Testis (tissue), 3 donors: Measurements from ENCODE around the gene SLC4A3. TPM values are rescaled to one million over a fixed set of nuclear protein-coding genes. Genes with fewer than 3 reads are reported as not detected.

Source experiments
- DNase-seq: peaks from one replicate; pipeline ENCODE4 v3.0.0-alpha.2; 2019
- H3K27ac ChIP-seq, 2 donors: fragments of 200-600 bp; sonication (generic); one replicate each; pipeline ENCODE4 v1.5.1; 2019
- H3K27me3 ChIP-seq: fragments of 200-600 bp; sonication (generic); one replicate; pipeline ENCODE4 v1.5.1; 2019
- H3K36me3 ChIP-seq: fragments of 200-600 bp; sonication (generic); one replicate; pipeline ENCODE4 v1.5.1; 2017; ENCODE audit warnings: low read depth; ENCODE audit errors: missing control alignments
- H3K4me1 ChIP-seq: fragments of 200-600 bp; sonication (generic); one replicate; pipeline ENCODE4 v1.5.1; 2019
- H3K4me3 ChIP-seq, 2 donors: fragments of 200-600 bp; sonication (generic); one replicate each; pipeline ENCODE4 v1.5.1; 2017 to 2019
- H3K9me3 ChIP-seq: fragments of 200-600 bp; sonication (generic); one replicate; pipeline ENCODE4 v1.5.1; 2017
- CTCF ChIP-seq, 3 experiments: fragments of 450-650 bp in 2 of 3; fragments of 200-600 bp in 1 of 3; sonication (generic) in 1 of 3; IDR thresholded peaks; one replicate each; pipeline ENCODE4 v1.5.1; 2016 to 2019; ENCODE audit warnings: antibody characterized with exemption in 3 of 3, mild to moderate bottlenecking in 2 of 3, moderate library complexity in 1 of 3
- POLR2A ChIP-seq: fragments of 450-650 bp; IDR thresholded peaks from one replicate; pipeline ENCODE4 v1.6.1; 2017; ENCODE audit warnings: antibody characterized with exemption, mild to moderate bottlenecking, moderate library complexity
- WGBS, 2 donors: methylation state at CpG; one replicate each; pipeline ENCODE4 v1.1.5; 2018; 5-methylcytosine and 5-hydroxymethylcytosine counted together
- intact Hi-C: fragments of 100-400 bp; cut with DNase I; formaldehyde crosslinking; loops from one replicate; pipeline ENCODE4 v1.15.1; 2023; ENCODE audit warnings: low total_unique reads
- polyA plus RNA-seq: library from polyadenylated mRNA; stranded (reverse); fragments of 350-450 nt; fragmentation: Illumina TruSeq; extraction: RNeasy Lipid Tissue Mini Kit (QIAGEN cat#74804); gene quantifications from one replicate; pipeline ENCODE4 v1.2.3, GENCODE V29; 2014; ENCODE audit warnings: low read depth, low replicate concordance; ENCODE audit not compliant: insufficient read depth
- total RNA-seq, 2 donors: library from RNA; depleted of rRNA; stranded (reverse); fragments of >200 nt; gene quantifications; one replicate each; pipeline ENCODE4 v1.2.3, GENCODE V29; 2016

SLC4A3 gene
- total and polyA plus RNA-seq, 3 donors from 2014 or later: 15.1 to 44.3 (median 31.3) TPM

DNA sequence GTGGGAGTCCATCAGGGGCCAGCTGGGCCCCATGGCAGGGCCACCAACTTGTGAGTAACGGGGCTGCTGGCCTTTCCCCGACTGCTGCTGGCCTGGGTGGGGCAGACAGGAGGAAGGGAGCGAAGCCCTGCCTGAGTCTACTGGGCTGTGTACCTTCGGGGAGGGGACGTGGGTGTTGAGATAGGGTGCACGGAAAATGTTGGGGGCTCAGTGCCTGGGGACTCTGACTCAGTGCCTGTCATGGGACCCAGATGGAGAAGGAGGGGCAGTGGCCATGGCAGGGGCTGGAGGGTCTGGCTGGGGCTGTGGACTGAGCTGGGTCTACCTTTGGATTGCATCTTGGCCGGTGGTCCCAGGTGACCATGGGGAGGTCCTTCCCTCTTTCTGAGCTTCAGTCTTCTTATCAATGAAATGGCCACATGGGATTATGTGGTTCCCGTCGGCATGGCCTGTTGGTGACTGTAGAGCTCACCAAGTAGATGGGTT lies 4.0 kb downstream of the SLC4A3 start:
- TF ChIP-seq CTCF (IDR thresholded peaks at IDR 0.05): no peak
- no peak for TF ChIP-seq POLR2A
- peaks cover 33% of the 10 kb centered on the region for H3K4me1 ChIP-seq
- intact Hi-C loops: no loop called here
- 88% methylated on average over 9 of the region's 9 CpGs for whole genome bisulfite sequencing, 2 donors
- H3K27ac ChIP-seq: no peak overlapping the region
- no peak overlapping the region for H3K4me3 ChIP-seq
- no peak for DNase-seq
- H3K9me3 ChIP-seq: no peaks in the 10 kb centered on the region
- H3K27me3 ChIP-seq: no peaks in the 10 kb centered on the region
- no peaks in the 10 kb centered on the region for H3K36me3 ChIP-seq

DNA sequence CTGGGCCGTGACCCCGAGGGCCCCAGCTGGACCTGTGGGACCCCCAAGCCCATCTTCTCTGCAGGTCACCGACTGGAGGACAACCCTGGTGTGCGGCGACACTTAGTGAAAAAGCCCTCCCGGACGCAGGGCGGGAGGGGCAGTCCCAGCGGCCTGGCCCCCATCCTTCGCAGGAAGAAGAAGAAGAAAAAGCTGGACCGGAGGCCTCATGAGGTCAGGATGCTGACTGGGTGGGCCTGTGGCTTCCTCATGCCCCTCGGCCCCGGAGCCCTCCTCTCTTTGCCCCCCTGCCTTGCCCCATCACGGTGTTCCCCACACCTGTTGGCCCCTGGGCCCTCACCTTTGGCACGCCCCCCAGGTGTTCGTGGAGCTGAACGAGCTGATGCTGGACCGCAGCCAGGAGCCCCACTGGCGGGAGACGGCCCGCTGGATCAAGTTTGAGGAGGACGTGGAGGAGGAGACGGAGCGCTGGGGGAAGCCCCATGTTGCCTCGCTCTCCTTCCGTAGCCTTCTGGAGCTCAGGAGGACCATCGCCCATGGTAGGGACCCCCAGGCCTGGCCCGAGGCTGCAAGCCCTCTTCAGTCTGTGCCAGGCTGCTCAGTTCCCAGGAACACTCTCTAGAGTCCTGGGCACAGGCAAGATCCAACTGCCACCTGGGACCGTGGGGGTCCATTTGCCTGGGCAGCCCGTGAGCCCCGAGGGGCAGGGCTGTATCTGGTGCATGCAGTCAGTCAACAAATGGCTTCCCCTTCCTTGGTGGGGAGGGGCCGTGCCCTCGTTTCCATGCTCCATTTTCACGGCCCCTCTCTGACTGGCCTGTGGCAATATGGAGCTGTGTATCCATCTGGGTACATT lies 4.7 kb downstream of the SLC4A3 start:
- TF ChIP-seq CTCF (IDR thresholded peaks at IDR 0.05) (no peak), POLR2A (no peak)
- no peak overlapping the region for H3K27ac ChIP-seq
- no peaks in the 10 kb centered on the region for H3K9me3 ChIP-seq
- no peak for DNase-seq
- intact Hi-C loops: no loop called here
- no peak overlapping the region for H3K4me3 ChIP-seq
- H3K36me3 ChIP-seq: no peaks in the 10 kb centered on the region
- 85% methylated on average over 21 to 34 of the region's 34 CpGs for WGBS, 2 donors
- H3K4me1 ChIP-seq: peaks cover 28% of the 10 kb centered on the region
- no peaks in the 10 kb centered on the region for H3K27me3 ChIP-seq

DNA sequence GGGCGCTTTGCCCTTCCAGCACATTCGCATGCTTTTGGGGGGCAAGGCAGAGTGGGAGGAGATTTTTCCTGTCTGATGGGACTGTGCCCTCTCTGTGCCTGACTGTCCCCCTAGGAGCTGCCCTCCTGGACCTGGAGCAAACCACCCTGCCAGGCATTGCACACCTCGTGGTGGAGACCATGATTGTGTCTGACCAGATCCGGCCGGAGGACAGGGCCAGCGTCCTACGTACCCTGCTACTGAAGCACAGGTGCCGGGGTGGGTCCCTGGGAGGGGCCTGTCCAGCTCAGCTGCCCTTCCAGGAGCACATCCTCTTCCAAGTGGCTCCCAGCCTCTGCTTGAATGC lies 5.3 kb downstream of the SLC4A3 start:
- 90 to 91% methylated on average over 8 of the region's 8 CpGs for WGBS, 2 donors
- TF ChIP-seq CTCF (IDR thresholded peaks at IDR 0.05) (no peak), POLR2A (no peak)
- H3K36me3 ChIP-seq: no peaks in the 10 kb centered on the region

DNA sequence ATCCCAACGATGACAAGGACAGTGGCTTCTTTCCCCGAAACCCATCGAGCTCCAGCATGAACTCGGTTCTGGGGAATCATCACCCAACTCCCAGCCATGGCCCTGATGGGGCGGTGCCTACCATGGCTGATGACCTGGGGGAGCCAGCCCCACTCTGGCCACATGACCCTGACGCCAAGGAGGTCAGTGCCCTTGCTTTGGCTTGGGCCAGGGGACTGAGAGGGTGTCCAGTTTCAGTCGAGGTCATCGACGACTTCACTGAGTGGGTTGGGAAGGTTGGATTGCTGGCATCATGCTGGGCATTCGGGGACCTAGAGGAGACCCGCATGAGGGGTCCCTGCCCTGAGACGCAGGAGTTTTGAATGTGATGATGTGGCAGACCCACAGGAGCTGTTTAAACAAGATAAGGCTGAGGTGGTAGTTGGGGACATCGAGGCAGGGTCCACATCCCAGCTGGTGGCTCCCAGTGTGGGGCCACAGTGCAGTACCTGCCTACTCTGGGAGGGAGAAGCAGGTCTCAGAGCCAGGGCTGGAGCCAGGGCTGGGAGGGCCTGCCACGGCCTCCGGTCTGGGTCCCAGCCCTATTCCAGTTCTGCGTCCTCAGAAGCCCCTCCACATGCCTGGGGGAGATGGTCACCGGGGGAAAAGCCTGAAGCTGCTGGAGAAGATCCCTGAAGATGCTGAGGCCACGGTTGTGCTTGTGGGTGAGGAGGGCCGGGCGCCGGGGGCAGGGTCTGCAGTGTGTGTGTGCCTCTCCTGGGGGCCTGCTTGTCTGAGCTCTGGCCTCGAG lies 6.0 kb downstream of the SLC4A3 start:
- Histone ChIP-seq H3K4me1 (peaks cover 24% of the 10 kb centered on the region), H3K36me3 (no peaks in the 10 kb centered on the region), H3K4me3 (no peak overlapping the region), H3K27me3 (no peaks in the 10 kb centered on the region), H3K9me3 (no peaks in the 10 kb centered on the region), H3K27ac (no peak overlapping the region)
- WGBS, 2 donors: 86 to 88% methylated on average over 18 to 20 of the region's 22 CpGs
- no peak for DNase-seq
- intact Hi-C loops: no loop called here
- TF ChIP-seq CTCF (IDR thresholded peaks at IDR 0.05) (no peak), POLR2A (no peak)

More for the DNA sequence above, 5.3 kb downstream of the SLC4A3 start:
- no peaks in the 10 kb centered on the region for H3K9me3 ChIP-seq
- H3K27ac ChIP-seq: no peak overlapping the region
- H3K4me3 ChIP-seq: no peak overlapping the region
- intact Hi-C loops: no loop called here
- no peaks in the 10 kb centered on the region for H3K27me3 ChIP-seq
- peaks cover 28% of the 10 kb centered on the region for H3K4me1 ChIP-seq
- no peak for DNase-seq
